GM23338 (cell line): ENCODE results near the gene SAMD4A. TPM values are rescaled to one million over a fixed set of nuclear protein-coding genes. Genes with fewer than 3 reads are reported as not detected.

Experiments
- ATAC-seq: fragments of 200-7000 bp; cut with Tn5 transposase; 3 replicates; pipeline ENCODE4 v1.9.1; 2020
- DNase-seq: peaks from one replicate; pipeline ENCODE4 v3.0.0-alpha.2; 2015; ENCODE audit warnings: low spot score
- H2AFZ ChIP-seq: fragments of 200-600 bp; sonication (generic); 2 replicates; pipeline ENCODE4 v1.8.0; 2016; ENCODE audit warnings: antibody characterized with exemption, mild to moderate bottlenecking, moderate library complexity
- H3F3A ChIP-seq: fragments of 200-600 bp; sonication (generic); replicated peaks from 2 replicates; pipeline ENCODE4 v1.8.0; 2017; ENCODE audit warnings: antibody characterized with exemption, mixed run types, low read depth
- H3K27ac ChIP-seq: fragments of 200-600 bp; sonication (generic); 2 replicates; pipeline ENCODE4 v1.6.1; 2016; ENCODE audit warnings: low read depth
- H3K27me3 ChIP-seq: fragments of 200-600 bp; sonication (generic); 2 replicates; pipeline ENCODE4 v1.8.0; 2016; ENCODE audit warnings: mild to moderate bottlenecking, mixed run types, moderate library complexity; ENCODE audit not compliant: insufficient read depth
- H3K36me3 ChIP-seq: fragments of 200-600 bp; sonication (generic); 2 replicates; pipeline ENCODE4 v1.8.0; 2016; ENCODE audit warnings: mild to moderate bottlenecking; ENCODE audit not compliant: insufficient read depth
- H3K4me1 ChIP-seq: fragments of 200-600 bp; sonication (generic); 2 replicates; pipeline ENCODE4 v1.8.0; 2016; ENCODE audit warnings: mild to moderate bottlenecking, moderate library complexity; ENCODE audit not compliant: insufficient read depth
- H3K4me2 ChIP-seq: fragments of 200-600 bp; sonication (generic); 2 replicates; pipeline ENCODE4 v1.7.1; 2017; ENCODE audit warnings: mixed run types
- H3K4me3 ChIP-seq: fragments of 200-600 bp; sonication (generic); 2 replicates; pipeline ENCODE4 v1.6.1; 2016; ENCODE audit warnings: mixed run types
- H3K79me2 ChIP-seq: fragments of 200-600 bp; sonication (generic); replicated peaks from 2 replicates; pipeline ENCODE4 v1.8.0; 2017; ENCODE audit warnings: mild to moderate bottlenecking; ENCODE audit not compliant: insufficient read depth
- H3K9me2 ChIP-seq: fragments of 200-600 bp; sonication (generic); 2 replicates; pipeline ENCODE4 v1.8.0; 2017; ENCODE audit not compliant: insufficient read depth
- H4K20me1 ChIP-seq: fragments of 200-600 bp; sonication (generic); replicated peaks from 2 replicates; pipeline ENCODE4 v1.8.0; 2017; ENCODE audit warnings: mild to moderate bottlenecking; ENCODE audit not compliant: insufficient read depth
- H3K27ac Mint-ChIP-seq: 2 replicates; pipeline ENCODE4 v1.8.0; 2020; ENCODE audit warnings: inconsistent platforms, mild to moderate bottlenecking, moderate library complexity, mixed read lengths
- H3K27me3 Mint-ChIP-seq: 3 replicates; pipeline ENCODE4 v1.8.0; 2022; ENCODE audit warnings: low read depth, mild to moderate bottlenecking, moderate library complexity, mixed read lengths, inconsistent platforms; ENCODE audit not compliant: insufficient read depth, poor library complexity
- H3K36me3 Mint-ChIP-seq: 3 replicates; pipeline ENCODE4 v1.8.0; 2021; ENCODE audit warnings: low read depth, mild to moderate bottlenecking, inconsistent platforms, moderate library complexity, mixed read lengths
- H3K4me1 Mint-ChIP-seq: 3 replicates; pipeline ENCODE4 v1.8.0; 2020; ENCODE audit warnings: mild to moderate bottlenecking, inconsistent platforms, mixed read lengths
- H3K4me3 Mint-ChIP-seq: 3 replicates; pipeline ENCODE4 v1.8.0; 2021; ENCODE audit warnings: moderate library complexity, mild to moderate bottlenecking, inconsistent platforms, mixed read lengths
- H3K9me3 Mint-ChIP-seq: 3 replicates; pipeline ENCODE4 v1.8.0; 2020; ENCODE audit warnings: moderate library complexity, mild to moderate bottlenecking, inconsistent platforms, mixed read lengths
- CREB1 ChIP-seq: fragments of 250-450 bp; sonication (Bioruptor Pico); IDR thresholded peaks from 2 replicates; pipeline ENCODE4 v1.5.0; 2020; ENCODE audit warnings: low read depth, mild to moderate bottlenecking, moderate library complexity
- CTCF ChIP-seq, 2 experiments: fragments of 200-600 bp in 1 of 2; sonication (generic) in 1 of 2; conservative IDR thresholded peaks; 2 replicates each; pipeline versions ENCODE4 v1.5.1 to v1.6.1; 2016 to 2017; ENCODE audit warnings: antibody characterized with exemption in 2 of 2, low read depth in 2 of 2, mild to moderate bottlenecking in 2 of 2, moderate library complexity in 1 of 2
- EZH2 ChIP-seq: fragments of 200-600 bp; sonication (generic); IDR thresholded peaks from one replicate; pipeline ENCODE4 v1.8.0; 2017; ENCODE audit warnings: antibody characterized with exemption, mild to moderate bottlenecking, low read depth; ENCODE audit not compliant: unreplicated experiment
- EZH2phosphoT487 ChIP-seq: fragments of 200-600 bp; sonication (generic); IDR thresholded peaks from one replicate; pipeline ENCODE4 v1.8.1; 2018; ENCODE audit warnings: antibody characterized with exemption; ENCODE audit not compliant: unreplicated experiment
- JUNB ChIP-seq: IDR thresholded peaks from one replicate; pipeline ENCODE4 v1.6.1; 2016; ENCODE audit warnings: antibody characterized with exemption; ENCODE audit not compliant: unreplicated experiment
- NANOG ChIP-seq: IDR thresholded peaks from 2 replicates; pipeline ENCODE4 v1.6.1; 2016; ENCODE audit warnings: antibody characterized with exemption, borderline replicate concordance
- POLR2AphosphoS5 ChIP-seq: IDR thresholded peaks from 2 replicates; pipeline ENCODE4 v1.6.1; 2016; ENCODE audit warnings: antibody characterized with exemption, low read depth
- STAT1 ChIP-seq: IDR thresholded peaks from one replicate; pipeline ENCODE4 v1.6.1; 2016; ENCODE audit warnings: antibody characterized with exemption; ENCODE audit not compliant: unreplicated experiment
- ZNF114 ChIP-seq: fragments of 250-450 bp; sonication (Bioruptor Pico); IDR thresholded peaks from 2 replicates; pipeline ENCODE4 v1.5.0; 2020; ENCODE audit warnings: mild to moderate bottlenecking, moderate library complexity
- ZNF331 ChIP-seq: fragments of 250-450 bp; sonication (Bioruptor Pico); IDR thresholded peaks from 2 replicates; pipeline ENCODE4 v1.5.0; 2020; ENCODE audit warnings: low read depth, mild to moderate bottlenecking, moderate library complexity
- ZNF462 ChIP-seq: fragments of 250-450 bp; sonication (Bioruptor Pico); IDR thresholded peaks from 2 replicates; pipeline ENCODE4 v1.5.0; 2020; ENCODE audit warnings: mild to moderate bottlenecking, moderate library complexity
- polyA plus RNA-seq: library from polyadenylated mRNA; unstranded; fragments of >200 nt; fragmentation: Nextera tagmentation; extraction: Ambion mirVana; gene quantifications from 2 replicates; pipeline ENCODE4 v1.2.1, GENCODE V29; 2016
- total RNA-seq: library from RNA; depleted of rRNA; stranded (reverse); fragments of >200 nt; shearing (Covaris generic); gene quantifications from 2 replicates; pipeline ENCODE4 v1.2.3, GENCODE V29; 2014

The SAMD4A gene
- total and polyA plus RNA-seq, 2 experiments from 2014 or later = 1.6 to 6.9 TPM

GRCh38 chr14:54794159-54794558, 227.2 kb downstream of the SAMD4A start (continued):
- TF ChIP-seq CREB1 (CRISPR knock-in tag) (no peak), EZH2 (no peak), STAT1 (no peak), JUNB (no peak), CTCF (conservative IDR thresholded peaks at IDR 0.05; ENCODE audit: low read depth in 2 of 2) (no peak), POLR2AphosphoS5 (no peak), EZH2phosphoT487 (no peak)

- H3K4me2 ChIP-seq = no peak overlapping the region
- Mint-ChIP-seq H3K27me3 (peaks cover 2% of the 10 kb centered on the region), H3K4me1 (peaks cover 11% of the 10 kb centered on the region; the same call in 2 of the 3 replicates), H3K4me3 (no peak overlapping the region), H3K27ac (no peak overlapping the region), H3K9me3 (no peaks in the 10 kb centered on the region), H3K36me3 (no peaks in the 10 kb centered on the region)
- no peak overlapping the region for H2AFZ ChIP-seq
- DNase-seq = no peak
- H3K79me2 ChIP-seq = no peaks in the 10 kb centered on the region
- no peaks in the 10 kb centered on the region for H3K9me2 ChIP-seq
- no peaks in the 10 kb centered on the region for H3K36me3 ChIP-seq
- no peak overlapping the region for H3K4me3 ChIP-seq
- H3K4me1 ChIP-seq = no peaks in the 10 kb centered on the region
- no peak for ATAC-seq
- no peaks in the 10 kb centered on the region for H3K27me3 ChIP-seq
- no peaks in the 10 kb centered on the region for H3F3A ChIP-seq
- TF ChIP-seq ZNF114 (CRISPR knock-in tag) (no peak), EZH2 (no peak), STAT1 (no peak), ZNF331 (CRISPR knock-in tag) (no peak), ZNF462 (CRISPR knock-in tag) (no peak), EZH2phosphoT487 (no peak), POLR2AphosphoS5 (no peak), NANOG (no peak), CREB1 (CRISPR knock-in tag) (no peak)
- H4K20me1 ChIP-seq = no peaks in the 10 kb centered on the region
- H3K27ac ChIP-seq = no peak overlapping the region
Measured at GRCh38 chr14:54794796-54795195, 227.9 kb downstream of the SAMD4A start.
